Mononuclear cell (primary cell): ENCODE measurements around the gene C14orf93. TPM values are rescaled to one million over a fixed set of nuclear protein-coding genes. Genes with fewer than 3 reads are reported as not detected.
"Not testable (repeated sequence)": the region's sequence is repeated elsewhere in the genome, so short reads cannot be mapped to it uniquely, and the experiment has no call there.

Experiments used
- H3K27me3 ChIP-seq: 2 replicates; pipeline ENCODE4 v1.6.0; 2011; ENCODE audit warnings: low read length, control low read depth; ENCODE audit not compliant: insufficient read depth
- H3K4me1 ChIP-seq: 2 replicates; pipeline ENCODE4 v1.5.1; 2011; ENCODE audit warnings: mild to moderate bottlenecking, low read length, control low read depth; ENCODE audit not compliant: insufficient read depth
- H3K4me3 ChIP-seq: 2 replicates; pipeline ENCODE4 v1.5.1; 2011; ENCODE audit warnings: mild to moderate bottlenecking, low read length, moderate library complexity
- H3K9me3 ChIP-seq: 2 replicates; pipeline ENCODE4 v1.5.1; 2011; ENCODE audit warnings: low read depth, mild to moderate bottlenecking, control low read depth, low read length
- total RNA-seq: library from RNA; depleted of rRNA; stranded (reverse); fragments of >200 nt; gene quantifications from one replicate; pipeline ENCODE4 v1.2.3, GENCODE V29; 2012

Gene C14orf93
- total RNA-seq, 1 donor = 6.9 TPM

- H3K27me3 ChIP-seq = no peaks in the 10 kb centered on the region
- H3K9me3 ChIP-seq = no peaks in the 10 kb centered on the region
- no peak overlapping the region for H3K4me3 ChIP-seq
- H3K4me1 ChIP-seq = no peaks in the 10 kb centered on the region
Measured at GRCh38 chr14:23017091-23017490, 7.1 kb upstream of the C14orf93 start.

- H3K4me3 ChIP-seq = no peak overlapping the region
- no peaks in the 10 kb centered on the region for H3K27me3 ChIP-seq
- no peaks in the 10 kb centered on the region for H3K9me3 ChIP-seq
- no peaks in the 10 kb centered on the region for H3K4me1 ChIP-seq
Measured at GRCh38 chr14:23015618-23016017, 5.7 kb upstream of the C14orf93 start.

GRCh38 chr14:23013749-23014054 is 3.8 kb upstream of the C14orf93 start:
- H3K4me1 ChIP-seq, H3K4me3 ChIP-seq, H3K27me3 ChIP-seq, H3K9me3 ChIP-seq: not testable (repeated sequence)

GRCh38 chr14:23013054-23013748 is 3.3 kb upstream of the C14orf93 start:
- no peaks in the 10 kb centered on the region for H3K9me3 ChIP-seq
- no peaks in the 10 kb centered on the region for H3K27me3 ChIP-seq
- no peak overlapping the region for H3K4me3 ChIP-seq
- H3K4me1 ChIP-seq = peaks cover 13% of the 10 kb centered on the region

GRCh38 chr14:23009483-23009938 is 432 bp downstream of the C14orf93 start:
- no peaks in the 10 kb centered on the region for H3K9me3 ChIP-seq
- peak overlapping the region; percentile 75 for H3K4me3 ChIP-seq
- no peaks in the 10 kb centered on the region for H3K27me3 ChIP-seq
- peaks cover 31% of the 10 kb centered on the region for H3K4me1 ChIP-seq

GRCh38 chr14:23008831-23009230 is 1.1 kb downstream of the C14orf93 start:
- Histone ChIP-seq H3K9me3 (no peaks in the 10 kb centered on the region), H3K4me1 (peaks cover 31% of the 10 kb centered on the region), H3K27me3 (no peaks in the 10 kb centered on the region), H3K4me3 (no peak overlapping the region)

- peak overlapping the region; percentile 80 for H3K4me3 ChIP-seq
- peaks cover 31% of the 10 kb centered on the region for H3K4me1 ChIP-seq
Measured at GRCh38 chr14:23006544-23007419, 3.2 kb downstream of the C14orf93 start.

GRCh38 chr14:23006188-23006534 is 3.8 kb downstream of the C14orf93 start:
- no peaks in the 10 kb centered on the region for H3K27me3 ChIP-seq
- no peaks in the 10 kb centered on the region for H3K9me3 ChIP-seq
- peak overlapping the region; percentile 80 for H3K4me3 ChIP-seq
- H3K4me1 ChIP-seq = peaks cover 31% of the 10 kb centered on the region

More at GRCh38 chr14:23006544-23007419, 3.2 kb downstream of the C14orf93 start:
- no peaks in the 10 kb centered on the region for H3K27me3 ChIP-seq
- no peaks in the 10 kb centered on the region for H3K9me3 ChIP-seq

- Histone ChIP-seq H3K9me3 (no peaks in the 10 kb centered on the region), H3K27me3 (no peaks in the 10 kb centered on the region), H3K4me3 (no peak overlapping the region), H3K4me1 (peaks cover 31% of the 10 kb centered on the region)
Measured at GRCh38 chr14:23005451-23006187, 4.3 kb downstream of the C14orf93 start.

GRCh38 chr14:23004274-23004673 is 5.7 kb downstream of the C14orf93 start:
- not testable (repeated sequence) for H3K27me3 ChIP-seq, H3K4me3 ChIP-seq, H3K9me3 ChIP-seq
- peaks cover 27% of the 10 kb centered on the region for H3K4me1 ChIP-seq

- H3K4me1 ChIP-seq = peaks cover 12% of the 10 kb centered on the region
- H3K4me3 ChIP-seq = no peak overlapping the region
- no peaks in the 10 kb centered on the region for H3K9me3 ChIP-seq
- no peaks in the 10 kb centered on the region for H3K27me3 ChIP-seq
Measured at GRCh38 chr14:23002592-23002991, 7.4 kb downstream of the C14orf93 start.

GRCh38 chr14:23000860-23001259 is 9.1 kb downstream of the C14orf93 start:
- Histone ChIP-seq H3K4me1 (no peaks in the 10 kb centered on the region), H3K27me3 (no peaks in the 10 kb centered on the region), H3K9me3 (no peaks in the 10 kb centered on the region), H3K4me3 (no peak overlapping the region)

- H3K27me3 ChIP-seq = no peaks in the 10 kb centered on the region
- no peaks in the 10 kb centered on the region for H3K9me3 ChIP-seq
- H3K4me3 ChIP-seq = no peak overlapping the region
Measured at GRCh38 chr14:22998329-22999012, 11.5 kb downstream of the C14orf93 start.

GRCh38 chr14:22997676-22998323 is 12.1 kb downstream of the C14orf93 start:
- no peaks in the 10 kb centered on the region for H3K27me3 ChIP-seq
- H3K9me3 ChIP-seq = no peaks in the 10 kb centered on the region
- H3K4me1 ChIP-seq = no peaks in the 10 kb centered on the region
- no peak overlapping the region for H3K4me3 ChIP-seq

More at GRCh38 chr14:22998329-22999012, 11.5 kb downstream of the C14orf93 start:
- no peaks in the 10 kb centered on the region for H3K4me1 ChIP-seq
